OCI-LY3 (cell line): ENCODE results near the gene C12orf57.

Source experiments
- EZH2phosphoT487 ChIP-seq: fragments of 200-600 bp; shearing (Covaris generic); IDR thresholded peaks from 2 replicates; pipeline ENCODE4 v1.6.1; 2018; ENCODE audit warnings: antibody characterized with exemption, mixed run types, low read depth
- TF ChIP-seq, protein P1 (sequence below): fragments of 200-600, 300-600 bp; sonication (generic); IDR thresholded peaks from 2 replicates; pipeline ENCODE4 v1.5.1; 2014; ENCODE audit warnings: antibody characterized with exemption, low read length, low read depth

DNA sequence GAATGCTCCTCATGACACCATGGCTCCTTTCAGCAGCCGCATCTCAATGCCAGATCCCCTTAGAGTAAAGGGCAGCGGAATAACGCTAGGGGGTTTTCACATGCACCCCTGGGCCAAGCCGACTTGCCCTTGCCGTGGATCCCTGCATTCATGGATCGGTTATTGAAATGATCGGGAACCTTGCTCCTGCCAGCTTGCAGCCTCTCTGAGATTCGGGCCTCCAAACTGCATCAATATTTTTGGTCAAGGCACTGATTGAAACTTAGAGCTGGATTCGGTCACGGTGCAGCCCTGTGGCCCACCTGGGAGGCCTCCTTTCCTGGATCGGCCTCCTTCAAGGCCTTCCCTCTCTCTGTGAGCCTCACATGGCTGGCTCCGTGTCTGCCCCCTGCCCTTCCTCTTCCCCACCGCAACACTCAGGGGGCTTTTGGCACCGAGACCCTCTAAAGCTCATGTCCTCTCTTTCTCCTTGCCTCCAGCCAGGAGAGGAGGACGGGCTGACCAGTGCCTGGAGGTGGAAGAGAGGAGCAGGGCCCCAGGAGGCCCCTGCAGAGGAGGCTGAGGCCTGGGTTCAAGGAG, 9.1 kb downstream of the C12orf57 start:
- TF ChIP-seq, protein P1, sequence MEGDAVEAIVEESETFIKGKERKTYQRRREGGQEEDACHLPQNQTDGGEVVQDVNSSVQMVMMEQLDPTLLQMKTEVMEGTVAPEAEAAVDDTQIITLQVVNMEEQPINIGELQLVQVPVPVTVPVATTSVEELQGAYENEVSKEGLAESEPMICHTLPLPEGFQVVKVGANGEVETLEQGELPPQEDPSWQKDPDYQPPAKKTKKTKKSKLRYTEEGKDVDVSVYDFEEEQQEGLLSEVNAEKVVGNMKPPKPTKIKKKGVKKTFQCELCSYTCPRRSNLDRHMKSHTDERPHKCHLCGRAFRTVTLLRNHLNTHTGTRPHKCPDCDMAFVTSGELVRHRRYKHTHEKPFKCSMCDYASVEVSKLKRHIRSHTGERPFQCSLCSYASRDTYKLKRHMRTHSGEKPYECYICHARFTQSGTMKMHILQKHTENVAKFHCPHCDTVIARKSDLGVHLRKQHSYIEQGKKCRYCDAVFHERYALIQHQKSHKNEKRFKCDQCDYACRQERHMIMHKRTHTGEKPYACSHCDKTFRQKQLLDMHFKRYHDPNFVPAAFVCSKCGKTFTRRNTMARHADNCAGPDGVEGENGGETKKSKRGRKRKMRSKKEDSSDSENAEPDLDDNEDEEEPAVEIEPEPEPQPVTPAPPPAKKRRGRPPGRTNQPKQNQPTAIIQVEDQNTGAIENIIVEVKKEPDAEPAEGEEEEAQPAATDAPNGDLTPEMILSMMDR = no peak
- no peak for TF ChIP-seq EZH2phosphoT487
